ENCODE data around the gene KLF15. TPM values are rescaled to one million over a fixed set of nuclear protein-coding genes. Genes with fewer than 3 reads are reported as not detected.

The KLF15 gene
- total and polyA plus RNA-seq, 2 of the 4 experiments (the other 2 are of a cell fraction), result 0.18 to 0.24 TPM

GRCh38 chr3:126370055-126370454 lies 12.8 kb upstream of the KLF15 start:
- no peak overlapping the region for H3K14ac ChIP-seq (replicated peaks; ENCODE audit: low read depth, low read length)
- no peak overlapping the region for H4K91ac ChIP-seq (ENCODE audit: insufficient read depth, low read depth, low read length)
- no peak overlapping the region for H2AFZ ChIP-seq (replicated peaks; ENCODE audit: low read length, poor library complexity)
- no peak for TF ChIP-seq FOS (IDR thresholded peaks at IDR 0.05; ENCODE audit: low read depth, low read length)
- TF ChIP-seq RFX5 (IDR thresholded peaks at IDR 0.05; ENCODE audit: low read depth, low read length), result no peak
- ATAC-seq (ENCODE audit: low read depth) (no peak), DNase-seq (no peak)
- no peaks in the 10 kb centered on the region for H3K9me1 ChIP-seq (ENCODE audit: insufficient read depth, low read length)
- H3K4ac ChIP-seq (ENCODE audit: low read depth, low read length), result no peak overlapping the region
- no peak overlapping the region for H2BK20ac ChIP-seq (ENCODE audit: low read depth, low read length)
- CTCF ChIA-PET, result no interaction called here
- intact Hi-C loops (cut with micrococcal nuclease), result no loop called here
- H3K27me3 ChIP-seq (ENCODE audit: control insufficient read depth, insufficient read depth, low read length), result peaks cover 16% of the 10 kb centered on the region
- POLR2A ChIA-PET (ENCODE audit: unreplicated experiment), result no interaction called here
- H3K23ac ChIP-seq (ENCODE audit: low read depth, low read length), result no peak overlapping the region
- no peak overlapping the region for H2BK120ac ChIP-seq (ENCODE audit: low read depth, low read length)
- no peak overlapping the region for H3K56ac ChIP-seq (ENCODE audit: extremely low read depth, insufficient read depth, low read length)
- 50% methylated on average over 2 of the region's 4 CpGs; no CpG with 5 or more reads in 1 of the 2 experiments for WGBS, 2 experiments (ENCODE audit: extremely low coverage in 2 of 2, insufficient read length in 1 of 2)
- no peaks in the 10 kb centered on the region for H3K9me3 ChIP-seq (ENCODE audit: control insufficient read depth, insufficient read depth, low read length)
- no peaks in the 10 kb centered on the region for H3K4me1 ChIP-seq (ENCODE audit: control insufficient read depth, insufficient read depth, low read length)
- no peak overlapping the region for H3K4me3 ChIP-seq (ENCODE audit: insufficient read depth, low read depth, low read length)
- H2BK15ac ChIP-seq (ENCODE audit: low read depth, low read length), result no peak overlapping the region
- no peaks in the 10 kb centered on the region; the same call in 1 of the 2 replicates for H4K20me1 ChIP-seq (ENCODE audit: insufficient read depth, low read length)
- no peak overlapping the region for H3K4me2 ChIP-seq (ENCODE audit: low read depth, low read length)
- no peak overlapping the region for H3K27ac ChIP-seq (ENCODE audit: insufficient read depth, low read length)
- H3K18ac ChIP-seq (ENCODE audit: low read depth, low read length), result no peak overlapping the region
- no TSS peak for BruUV-seq (replicated peaks)
- H4K5ac ChIP-seq (ENCODE audit: low read depth, low read length), result no peak overlapping the region
- no peak overlapping the region for H2AK9ac ChIP-seq (replicated peaks; ENCODE audit: low read depth, low read length, poor library complexity)
- no peak overlapping the region for H3K9ac ChIP-seq (ENCODE audit: low read depth, low read length)
- dilution Hi-C loops (cut with HindIII; ENCODE audit: low sequenced_read_pairs, unreplicated experiment), result no loop called here
- H2AK5ac ChIP-seq (ENCODE audit: low read depth, low read length), result no peak overlapping the region
- H3K79me1 ChIP-seq (ENCODE audit: low read depth in 1 of 2, low read length in 2 of 2), result no peaks in the 10 kb centered on the region
- in situ Hi-C loops (cut with MboI; ENCODE audit: low sequenced_read_pairs), result loop anchor here (10.0 kb wide), 2 partner anchors 115 to 255 kb away; no protein-coding TSS in a partner anchor
- no peak overlapping the region for H4K8ac ChIP-seq (ENCODE audit: low read depth in 2 of 2, low read length in 2 of 2)
- no peak overlapping the region for H2BK5ac ChIP-seq (ENCODE audit: low read depth, low read length, poor library complexity, severe bottlenecking)
- H3K36me3 ChIP-seq (ENCODE audit: control insufficient read depth, insufficient read depth, low read length), result no peaks in the 10 kb centered on the region
